GM23248 (cell line): ENCODE data around the gene TFPI2.

Experiments used
- EZH2 ChIP-seq: fragments of 200-600 bp; sonication (generic); IDR thresholded peaks from 2 replicates; pipeline ENCODE4 v1.6.1; 2018; ENCODE audit warnings: antibody characterized with exemption, mild to moderate bottlenecking; ENCODE audit not compliant: insufficient read depth, poor library complexity, severe bottlenecking
- EZH2phosphoT487 ChIP-seq: fragments of 200-600 bp; sonication (generic); IDR thresholded peaks from 2 replicates; pipeline ENCODE4 v1.6.1; 2018; ENCODE audit warnings: antibody characterized with exemption, moderate library complexity, mild to moderate bottlenecking, low read depth; ENCODE audit not compliant: insufficient read depth

- TF ChIP-seq EZH2 = no peak
- no peak for TF ChIP-seq EZH2phosphoT487
These were observed 36.1 kb downstream of the TFPI2 start for GRCh38 chr7:93854480-93854879.
